ENCODE data around the gene NISCH. TPM values are rescaled to one million over a fixed set of nuclear protein-coding genes. Genes with fewer than 3 reads are reported as not detected.

The NISCH gene
- polyA plus RNA-seq, 2 of the 4 experiments (the other 2 are of a cell fraction), result 17.3 to 18.2 TPM

DNA sequence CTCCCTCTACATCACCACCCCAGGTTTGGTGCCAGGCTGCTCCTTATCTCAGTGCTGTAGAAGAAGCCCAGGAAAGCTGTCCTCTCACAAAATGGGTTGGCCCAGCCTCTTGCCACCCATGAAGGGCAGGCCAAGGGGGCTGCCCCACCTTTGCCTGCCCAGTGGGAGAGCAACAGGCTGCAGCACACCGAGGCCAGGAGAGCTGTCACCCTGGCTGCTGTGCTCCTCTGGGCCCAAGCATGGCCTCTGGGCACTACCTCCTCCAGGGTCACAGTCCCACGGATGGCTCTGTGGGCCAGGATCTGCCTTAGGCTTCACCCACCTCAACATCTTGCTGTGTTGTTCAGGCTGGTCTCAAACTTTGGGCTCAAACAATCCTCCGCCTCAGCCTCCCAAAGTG is 33.3 kb downstream of the NISCH start (continued):
- TF ChIP-seq NPAS2 (CRISPR knock-in tag; IDR thresholded peaks at IDR 0.05; ENCODE audit: borderline replicate concordance) (no peak), BHLHE40 (IDR thresholded peaks at IDR 0.05; ENCODE audit: low read depth, low read length) (no peak), POLR2AphosphoS2 (conservative IDR thresholded peaks at IDR 0.05; ENCODE audit: low read length) (no peak), MYC (IDR thresholded peaks at IDR 0.05; ENCODE audit: borderline replicate concordance, low read length) (no peak), CEBPB (IDR thresholded peaks at IDR 0.05) (no peak)

GRCh38 chr3:52489453-52489852 is 34.0 kb downstream of the NISCH start:
- Histone ChIP-seq H3K9me3 (no peaks in the 10 kb centered on the region), H3K4me2 (no peak overlapping the region), H3K4me3 (no peak overlapping the region), H3K4me1 (no peaks in the 10 kb centered on the region), H3K27ac (no peak overlapping the region)
- ChIA-PET CTCF (interaction anchor here (1.9 to 2.1 kb wide), 2 partner anchors 17 to 42 kb away, joined by 5 to 15 read pairs; no protein-coding TSS in a partner anchor), POLR2A (no interaction called here)
- 93% methylated on average over 8 of the region's 18 CpGs for WGBS (ENCODE audit: missing lambda C conversion rate)
- FAIRE-seq (no peak), ATAC-seq (no peak), DNase-seq (ENCODE audit: low read depth in 1 of 2, low spot score in 1 of 2) (no peak)
- TF ChIP-seq ESRRA (IDR thresholded peaks at IDR 0.05; ENCODE audit: borderline replicate concordance, low read length) (no peak), HOXA7 (CRISPR knock-in tag; IDR thresholded peaks at IDR 0.05) (no peak), NR3C1 (IDR thresholded peaks at IDR 0.05) (no peak), FOSL2 (IDR thresholded peaks at IDR 0.05) (no peak), FOSL2 (CRISPR knock-in tag; IDR thresholded peaks at IDR 0.05) (no peak), PBX3 (IDR thresholded peaks at IDR 0.05) (no peak), CHD2 (IDR thresholded peaks at IDR 0.05; ENCODE audit: low read length, partially characterized antibody) (no peak), ZSCAN20 (CRISPR knock-in tag; IDR thresholded peaks at IDR 0.05) (no peak), MAZ (IDR thresholded peaks at IDR 0.05; ENCODE audit: borderline replicate concordance, low read depth, low read length) (no peak), JUNB (IDR thresholded peaks at IDR 0.05) (no peak)

DNA sequence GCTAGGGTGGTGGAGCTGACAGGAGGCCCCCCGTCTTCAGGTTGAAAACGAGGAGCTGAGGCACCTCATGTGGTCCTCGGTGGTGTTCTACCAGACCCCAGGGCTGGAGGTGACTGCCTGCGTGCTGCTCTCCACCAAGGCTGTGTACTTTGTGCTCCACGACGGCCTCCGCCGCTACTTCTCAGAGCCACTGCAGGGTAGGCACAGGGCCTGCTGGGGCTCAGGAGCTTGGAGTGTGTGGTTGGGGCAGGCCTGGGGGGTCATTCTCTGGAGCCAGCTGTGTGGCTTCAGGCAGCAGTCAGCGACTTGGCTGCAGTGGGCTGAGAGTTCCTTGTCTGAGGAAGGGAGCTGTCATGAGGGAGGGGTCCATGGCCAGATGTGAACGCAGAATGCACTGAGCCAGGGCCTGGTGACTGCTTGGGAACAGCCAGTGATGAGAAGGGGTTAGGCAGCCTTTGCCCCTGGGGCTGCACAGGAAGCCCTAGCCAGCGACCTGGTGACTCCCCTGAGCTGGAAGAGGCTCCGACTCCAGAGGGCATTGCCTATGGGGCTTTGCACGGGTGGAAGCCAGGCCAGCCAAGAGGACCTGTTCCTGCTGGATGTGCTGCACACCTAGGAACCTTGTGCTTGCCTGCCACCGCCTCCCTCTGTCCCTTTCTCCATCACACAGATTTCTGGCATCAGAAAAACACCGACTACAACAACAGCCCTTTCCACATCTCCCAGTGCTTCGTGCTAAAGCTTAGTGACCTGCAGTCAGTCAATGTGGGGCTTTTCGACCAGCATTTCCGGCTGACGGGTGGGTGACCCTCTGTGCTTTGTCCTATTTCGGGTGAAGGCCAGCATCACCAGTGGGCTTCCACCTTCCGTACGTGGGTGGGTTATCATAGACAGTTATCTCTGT is 34.9 kb downstream of the NISCH start:
- Histone ChIP-seq H3K27ac (no peak overlapping the region), H3K4me1 (no peaks in the 10 kb centered on the region), H3K4me2 (no peak overlapping the region), H3K4me3 (no peak overlapping the region), H3K9me3 (no peaks in the 10 kb centered on the region)
- WGBS (ENCODE audit: missing lambda C conversion rate), result 92% methylated on average over 12 of the region's 22 CpGs
- FAIRE-seq, result no peak
- ATAC-seq, result no peak
- TF ChIP-seq ZC3H11A (IDR thresholded peaks at IDR 0.05) (no peak), RAD21 (conservative IDR thresholded peaks at IDR 0.05 in 1 of 2, IDR thresholded peaks at IDR 0.05 in 1 of 2) (no peak), HMGXB4 (CRISPR knock-in tag; IDR thresholded peaks at IDR 0.05; ENCODE audit: borderline replicate concordance) (no peak), TP53 (CRISPR knock-in tag; IDR thresholded peaks at IDR 0.05) (no peak), MAX (IDR thresholded peaks at IDR 0.05) (no peak), ZSCAN20 (CRISPR knock-in tag; IDR thresholded peaks at IDR 0.05) (no peak), ELK1 (IDR thresholded peaks at IDR 0.05; ENCODE audit: low read depth, low read length) (no peak), MAZ (IDR thresholded peaks at IDR 0.05; ENCODE audit: borderline replicate concordance, low read depth, low read length) (no peak), MYC (IDR thresholded peaks at IDR 0.05; ENCODE audit: borderline replicate concordance, low read length) (no peak)
- ChIA-PET POLR2A (no interaction called here), CTCF (interaction anchor here (1.1 to 2.7 kb wide), 3 partner anchors 14 to 43 kb away, joined by 3 to 14 read pairs (median 5); no protein-coding TSS in a partner anchor)
- DNase-seq (ENCODE audit: low read depth in 1 of 2, low spot score in 1 of 2), result no peak
